Measurements from ENCODE around the gene M1AP. TPM values are rescaled to one million over a fixed set of nuclear protein-coding genes. Genes with fewer than 3 reads are reported as not detected.

M1AP gene
- total and polyA plus RNA-seq, 9 donors = 0.36 to 0.72 (median 0.45) TPM; not detected in 3

DNA sequence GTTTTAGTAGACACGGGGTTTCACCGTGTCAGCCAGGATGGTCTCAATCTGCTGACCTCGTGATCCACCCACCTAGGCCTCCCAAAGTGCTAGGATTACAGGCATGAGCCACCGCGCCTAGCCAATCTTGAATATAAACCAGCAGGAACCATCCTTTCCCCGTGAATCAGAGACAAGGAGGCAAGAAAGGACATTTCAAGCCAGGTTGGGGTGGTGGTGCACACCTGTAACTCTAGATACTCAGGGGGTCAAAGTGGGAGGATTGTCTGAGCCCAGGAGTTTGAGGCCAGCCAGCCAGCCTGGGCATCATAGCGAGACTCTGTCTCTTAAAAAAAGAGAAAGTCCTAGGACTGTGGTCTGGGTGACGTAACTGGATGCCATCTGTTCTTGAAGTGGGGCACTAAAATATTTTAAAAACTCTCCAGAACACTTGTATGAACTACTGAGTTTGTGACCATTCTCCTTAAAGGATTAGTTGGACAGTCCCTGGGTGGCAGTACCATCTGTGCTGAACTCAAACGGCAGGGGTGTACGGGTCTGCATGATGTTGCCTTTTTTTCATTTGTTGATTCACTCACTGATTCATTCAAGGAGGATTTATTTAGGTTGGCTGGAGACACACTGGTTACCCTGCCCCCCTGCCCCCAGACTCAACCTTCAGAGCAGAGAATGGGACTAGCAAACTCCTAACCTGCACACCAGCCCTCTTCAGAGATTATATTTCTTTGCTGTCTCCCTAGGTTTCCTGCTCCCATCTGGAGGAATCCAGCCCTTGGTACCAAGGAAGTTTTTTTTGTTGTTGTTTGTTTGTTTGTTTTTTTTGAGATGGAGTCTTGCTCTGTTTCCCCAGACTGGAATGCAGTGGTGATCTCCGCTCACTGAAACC is 136.8 kb downstream of the M1AP start:
- H3K27ac ChIP-seq = no peak overlapping the region
- TF ChIP-seq POLR2A (IDR thresholded peaks at IDR 0.05) (no peak), EP300 (IDR thresholded peaks at IDR 0.05) (no peak)
- TF ChIP-seq, protein P1, sequence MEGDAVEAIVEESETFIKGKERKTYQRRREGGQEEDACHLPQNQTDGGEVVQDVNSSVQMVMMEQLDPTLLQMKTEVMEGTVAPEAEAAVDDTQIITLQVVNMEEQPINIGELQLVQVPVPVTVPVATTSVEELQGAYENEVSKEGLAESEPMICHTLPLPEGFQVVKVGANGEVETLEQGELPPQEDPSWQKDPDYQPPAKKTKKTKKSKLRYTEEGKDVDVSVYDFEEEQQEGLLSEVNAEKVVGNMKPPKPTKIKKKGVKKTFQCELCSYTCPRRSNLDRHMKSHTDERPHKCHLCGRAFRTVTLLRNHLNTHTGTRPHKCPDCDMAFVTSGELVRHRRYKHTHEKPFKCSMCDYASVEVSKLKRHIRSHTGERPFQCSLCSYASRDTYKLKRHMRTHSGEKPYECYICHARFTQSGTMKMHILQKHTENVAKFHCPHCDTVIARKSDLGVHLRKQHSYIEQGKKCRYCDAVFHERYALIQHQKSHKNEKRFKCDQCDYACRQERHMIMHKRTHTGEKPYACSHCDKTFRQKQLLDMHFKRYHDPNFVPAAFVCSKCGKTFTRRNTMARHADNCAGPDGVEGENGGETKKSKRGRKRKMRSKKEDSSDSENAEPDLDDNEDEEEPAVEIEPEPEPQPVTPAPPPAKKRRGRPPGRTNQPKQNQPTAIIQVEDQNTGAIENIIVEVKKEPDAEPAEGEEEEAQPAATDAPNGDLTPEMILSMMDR (IDR thresholded peaks at IDR 0.05) = no peak
- no peaks in the 10 kb centered on the region for H3K36me3 ChIP-seq
- H3K9me3 ChIP-seq = no peaks in the 10 kb centered on the region
- no peak overlapping the region for H3K4me3 ChIP-seq
- DNase-seq = peak in 1 of 5 donors; percentile 14
- WGBS, 3 donors = 32 to 42% (median 36%) methylated on average over 11 of the region's 11 CpGs
- H3K27me3 ChIP-seq = peaks cover 12% of the 10 kb centered on the region
- H3K4me1 ChIP-seq (ENCODE audit: insufficient read depth) = peaks cover 8% of the 10 kb centered on the region
- intact Hi-C loops (cut with DNase I) = no loop called here

DNA sequence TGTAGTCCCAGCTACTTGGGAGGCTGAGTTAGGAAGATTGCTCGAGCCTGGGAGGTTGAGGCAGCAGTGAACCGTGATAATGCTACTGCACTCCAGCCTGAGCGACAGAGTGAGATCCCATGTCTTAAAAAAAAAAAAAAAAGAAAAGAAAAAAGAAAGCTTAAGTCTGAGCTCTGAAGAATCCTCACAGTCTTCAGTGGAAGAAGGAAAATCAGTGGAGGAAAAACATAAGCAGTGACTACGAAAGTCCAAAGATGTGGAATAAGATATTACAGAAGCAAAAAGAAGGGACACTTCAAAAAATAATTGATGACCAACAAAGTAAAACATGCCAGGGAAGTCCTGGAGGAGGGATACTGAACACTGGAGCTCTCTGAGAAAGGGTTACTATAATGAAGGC is 137.9 kb downstream of the M1AP start:
- Histone ChIP-seq H3K4me1 (ENCODE audit: insufficient read depth) (peaks cover 5% of the 10 kb centered on the region), H3K36me3 (no peaks in the 10 kb centered on the region), H3K4me3 (no peak overlapping the region), H3K9me3 (no peaks in the 10 kb centered on the region), H3K27me3 (peaks cover 7% of the 10 kb centered on the region), H3K27ac (no peak overlapping the region)
- TF ChIP-seq, protein P1 (IDR thresholded peaks at IDR 0.05) = no peak
- TF ChIP-seq EP300 (IDR thresholded peaks at IDR 0.05) = no peak
- no peak for TF ChIP-seq POLR2A (IDR thresholded peaks at IDR 0.05)
- DNase-seq = no peak
- intact Hi-C loops (cut with DNase I) = no loop called here
- 73 to 81% (median 73%) methylated on average over 4 of the region's 4 CpGs for WGBS, 3 donors

DNA sequence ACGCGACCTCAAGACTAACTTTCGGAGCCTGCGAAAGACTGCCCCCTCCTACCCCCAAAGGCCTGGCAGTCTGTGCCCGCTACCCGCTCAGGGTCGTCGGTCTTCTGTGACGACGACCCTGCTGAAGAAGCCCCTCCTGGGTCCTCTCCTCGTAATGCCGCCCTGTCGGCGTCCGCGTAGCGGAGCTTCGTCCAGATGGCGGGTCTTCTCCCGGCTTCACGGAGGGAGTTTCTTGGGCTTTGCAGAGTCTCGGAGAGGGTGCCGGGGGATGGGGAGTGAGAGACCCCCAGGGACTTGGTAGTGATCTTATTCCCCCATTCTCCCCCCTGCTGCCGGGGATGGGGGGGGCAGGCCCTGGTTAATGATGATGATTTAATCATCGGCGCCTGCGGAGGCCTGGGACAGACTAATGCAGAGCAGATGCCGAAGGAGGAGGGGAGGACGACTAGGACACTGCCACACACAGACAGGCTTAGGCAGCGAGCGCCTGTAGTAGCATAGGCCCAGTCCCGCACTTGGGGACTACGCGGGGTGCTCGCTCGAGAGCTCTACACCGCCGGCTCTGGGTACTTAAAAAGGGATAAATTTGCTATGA is 140.1 kb downstream of the M1AP start:
- Histone ChIP-seq H3K4me1 (ENCODE audit: insufficient read depth) (peaks cover 5% of the 10 kb centered on the region), H3K9me3 (no peaks in the 10 kb centered on the region), H3K27me3 (no peaks in the 10 kb centered on the region), H3K36me3 (no peaks in the 10 kb centered on the region), H3K27ac (peak overlapping the region; percentile 98 to 99), H3K4me3 (peak overlapping the region; percentile 71)
- intact Hi-C loops (cut with DNase I) = loop anchor here in 1 of 4 donors (10.0 kb wide), 1 partner anchor 77 kb away; no protein-coding TSS in a partner anchor
- DNase-seq = peak in 3 of 5 donors; percentile 49 to 60 (median 51)
- TF ChIP-seq POLR2A (IDR thresholded peaks at IDR 0.05) (no peak), EP300 (IDR thresholded peaks at IDR 0.05) (no peak)
- TF ChIP-seq, protein P1 (IDR thresholded peaks at IDR 0.05) = no peak
- WGBS, 3 donors = 12 to 15% (median 13%) methylated on average over 35 to 38 of the region's 38 CpGs

Other genes with a start within 250 kb of the M1AP start
- gene C2orf81, start 226.7 kb downstream of the M1AP start, total RNA-seq = 1 to 10 TPM; 1.3 to 9.9 (median 4.5) TPM
- 1 to 10 TPM in 1 of 2 donors, under 1 TPM in 1; 0.85 to 5.1 TPM for gene C2orf81, start 226.7 kb downstream of the M1AP start, polyA plus RNA-seq
- gene WDR54, start 226.6 kb downstream of the M1AP start, total RNA-seq = 10 to 100 TPM in 6 of 7 donors, 1 to 10 TPM in 1; 8.8 to 41.6 (median 16.2) TPM
- 10 to 100 TPM in 1 of 2 donors, 1 to 10 TPM in 1; 8.6 to 22.4 TPM for gene WDR54, start 226.6 kb downstream of the M1AP start, polyA plus RNA-seq
- gene RTKN, start 206.4 kb downstream of the M1AP start, total RNA-seq = 10 to 100 TPM in 5 of 7 donors, 1 to 10 TPM in 2; 1.6 to 30.9 (median 12.2) TPM
- gene RTKN, start 206.4 kb downstream of the M1AP start, polyA plus RNA-seq = 1 to 10 TPM; 8.6 TPM
- gene INO80B, start 193.2 kb downstream of the M1AP start, total RNA-seq = 10 to 100 TPM in 6 of 7 donors, 1 to 10 TPM in 1; 9.4 to 60.9 (median 49.6) TPM
- gene INO80B, start 193.2 kb downstream of the M1AP start, polyA plus RNA-seq = 10 to 100 TPM; 45.1 to 48.6 TPM
- 10 to 100 TPM; 61.9 to 93.8 (median 73.3) TPM for gene WBP1, start 189.9 kb downstream of the M1AP start, total RNA-seq
- gene WBP1, start 189.9 kb downstream of the M1AP start, polyA plus RNA-seq = 100 to 1,000 TPM in 1 of 2 donors, 10 to 100 TPM in 1; 52.4 to 114 TPM
- 10 to 100 TPM; 26.3 to 38.6 (median 36.0) TPM for gene MOGS, start 182.9 kb downstream of the M1AP start, total RNA-seq
- 10 to 100 TPM; 20.4 to 24.6 TPM for gene MOGS, start 182.9 kb downstream of the M1AP start, polyA plus RNA-seq
- gene MRPL53, start 175.7 kb downstream of the M1AP start, total RNA-seq = 100 to 1,000 TPM in 1 of 7 donors, 10 to 100 TPM in 6; 21.9 to 105 (median 85.1) TPM
- gene MRPL53, start 175.7 kb downstream of the M1AP start, polyA plus RNA-seq = 10 to 100 TPM; 13.1 to 60.1 TPM
- 10 to 100 TPM; 13.1 to 31.1 (median 23.4) TPM for gene CCDC142, start 165.3 kb downstream of the M1AP start, total RNA-seq
- 1 to 10 TPM; 3.7 to 8.7 TPM for gene CCDC142, start 165.3 kb downstream of the M1AP start, polyA plus RNA-seq
- gene TTC31, start 165.2 kb downstream of the M1AP start, total RNA-seq = 10 to 100 TPM; 15.1 to 21.7 (median 15.7) TPM
- gene TTC31, start 165.2 kb downstream of the M1AP start, polyA plus RNA-seq = 10 to 100 TPM; 12.9 to 18.0 TPM
- gene LBX2, start 148.7 kb downstream of the M1AP start, total RNA-seq = 1 to 10 TPM in 1 of 7 donors, under 1 TPM in 3, not detected in 3; 0.15 to 1.2 (median 0.28) TPM
- under 1 TPM in 1 of 2 donors, not detected in 1; 0.15 TPM for gene LBX2, start 148.7 kb downstream of the M1AP start, polyA plus RNA-seq
- 10 to 100 TPM in 5 of 7 donors, 1 to 10 TPM in 2; 9.3 to 24.3 (median 12.2) TPM for gene PCGF1, start 140.6 kb downstream of the M1AP start, total RNA-seq
- 10 to 100 TPM; 14.9 to 23.4 TPM for gene PCGF1, start 140.6 kb downstream of the M1AP start, polyA plus RNA-seq
- not detected for gene TLX2, start 133.9 kb downstream of the M1AP start, total RNA-seq
- not detected for gene TLX2, start 133.9 kb downstream of the M1AP start, polyA plus RNA-seq
- 1 to 10 TPM in 1 of 7 donors, under 1 TPM in 2, not detected in 4; 0.20 to 1.1 (median 0.24) TPM for gene DQX1, start 122.1 kb downstream of the M1AP start, total RNA-seq
- under 1 TPM in 1 of 2 donors, not detected in 1; 0.06 TPM for gene DQX1, start 122.1 kb downstream of the M1AP start, polyA plus RNA-seq
- 100 to 1,000 TPM in 1 of 7 donors, 10 to 100 TPM in 6; 57.1 to 101 (median 70.4) TPM for gene AUP1, start 118.6 kb downstream of the M1AP start, total RNA-seq
- 10 to 100 TPM; 65.8 to 87.1 TPM for gene AUP1, start 118.6 kb downstream of the M1AP start, polyA plus RNA-seq
- gene HTRA2, start 118.4 kb downstream of the M1AP start, total RNA-seq = 10 to 100 TPM; 28.7 to 47.6 (median 36.4) TPM
- gene HTRA2, start 118.4 kb downstream of the M1AP start, polyA plus RNA-seq = 10 to 100 TPM; 37.5 to 38.9 TPM
- gene LOXL3, start 94.4 kb downstream of the M1AP start, total RNA-seq = 1 to 10 TPM; 2.3 to 5.9 (median 4.4) TPM
- 1 to 10 TPM; 3.7 to 8.5 TPM for gene LOXL3, start 94.4 kb downstream of the M1AP start, polyA plus RNA-seq
- gene DOK1, start 93.6 kb downstream of the M1AP start, total RNA-seq = 10 to 100 TPM in 6 of 7 donors, 1 to 10 TPM in 1; 9.4 to 16.0 (median 13.6) TPM
- 10 to 100 TPM in 1 of 2 donors, 1 to 10 TPM in 1; 6.5 to 11.8 TPM for gene DOK1, start 93.6 kb downstream of the M1AP start, polyA plus RNA-seq
- 10 to 100 TPM in 3 of 7 donors, 1 to 10 TPM in 4; 6.2 to 13.5 (median 7.4) TPM for gene SEMA4F, start 5.9 kb upstream of the M1AP start, total RNA-seq
- 1 to 10 TPM; 3.8 to 6.9 TPM for gene SEMA4F, start 5.9 kb upstream of the M1AP start, polyA plus RNA-seq
- gene HK2, start 185.8 kb upstream of the M1AP start, total RNA-seq = 10 to 100 TPM; 11.8 to 39.4 (median 28.9) TPM
- gene HK2, start 185.8 kb upstream of the M1AP start, polyA plus RNA-seq = 10 to 100 TPM; 19.0 to 46.7 TPM